ENCODE data around the gene UACA.

UACA gene

GRCh38 chr15:70703096-70703878 lies 60.1 kb downstream of the UACA start:
- Histone ChIP-seq H3K27me3 (ENCODE audit: insufficient read depth, low read length, poor library complexity, severe bottlenecking) (no peaks in the 10 kb centered on the region), H3F3A (ENCODE audit: low read depth) (no peaks in the 10 kb centered on the region), H3K79me2 (ENCODE audit: insufficient read depth, low read length) (no peaks in the 10 kb centered on the region), H3K9ac (ENCODE audit: low read depth, low read length, poor library complexity, severe bottlenecking) (no peak overlapping the region), H3K36me3 (ENCODE audit: insufficient read depth, low read length) (no peaks in the 10 kb centered on the region), H4K20me1 (ENCODE audit: insufficient read depth, low read length, poor library complexity, severe bottlenecking) (no peaks in the 10 kb centered on the region), H3K9me2 (replicated peaks; ENCODE audit: low read depth, low read length) (no peaks in the 10 kb centered on the region), H3K4me3 (ENCODE audit: low read length, poor library complexity, severe bottlenecking) (no peak overlapping the region), H2AFZ (ENCODE audit: low read length) (no peak overlapping the region), H3K4me2 (ENCODE audit: low read depth, low read length, poor library complexity, severe bottlenecking) (no peak overlapping the region), H3K9me3 (ENCODE audit: insufficient read depth, low read depth, low read length) (no peaks in the 10 kb centered on the region), H3K4me1 (ENCODE audit: insufficient read depth, low read length, poor library complexity, severe bottlenecking) (peaks cover 34% of the 10 kb centered on the region)
- TF ChIP-seq EZH2phosphoT487 (IDR thresholded peaks at IDR 0.05; ENCODE audit: borderline replicate concordance): no peak
- TF ChIP-seq, protein P1, sequence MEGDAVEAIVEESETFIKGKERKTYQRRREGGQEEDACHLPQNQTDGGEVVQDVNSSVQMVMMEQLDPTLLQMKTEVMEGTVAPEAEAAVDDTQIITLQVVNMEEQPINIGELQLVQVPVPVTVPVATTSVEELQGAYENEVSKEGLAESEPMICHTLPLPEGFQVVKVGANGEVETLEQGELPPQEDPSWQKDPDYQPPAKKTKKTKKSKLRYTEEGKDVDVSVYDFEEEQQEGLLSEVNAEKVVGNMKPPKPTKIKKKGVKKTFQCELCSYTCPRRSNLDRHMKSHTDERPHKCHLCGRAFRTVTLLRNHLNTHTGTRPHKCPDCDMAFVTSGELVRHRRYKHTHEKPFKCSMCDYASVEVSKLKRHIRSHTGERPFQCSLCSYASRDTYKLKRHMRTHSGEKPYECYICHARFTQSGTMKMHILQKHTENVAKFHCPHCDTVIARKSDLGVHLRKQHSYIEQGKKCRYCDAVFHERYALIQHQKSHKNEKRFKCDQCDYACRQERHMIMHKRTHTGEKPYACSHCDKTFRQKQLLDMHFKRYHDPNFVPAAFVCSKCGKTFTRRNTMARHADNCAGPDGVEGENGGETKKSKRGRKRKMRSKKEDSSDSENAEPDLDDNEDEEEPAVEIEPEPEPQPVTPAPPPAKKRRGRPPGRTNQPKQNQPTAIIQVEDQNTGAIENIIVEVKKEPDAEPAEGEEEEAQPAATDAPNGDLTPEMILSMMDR (conservative IDR thresholded peaks at IDR 0.05; ENCODE audit: low read length): no peak

DNA sequence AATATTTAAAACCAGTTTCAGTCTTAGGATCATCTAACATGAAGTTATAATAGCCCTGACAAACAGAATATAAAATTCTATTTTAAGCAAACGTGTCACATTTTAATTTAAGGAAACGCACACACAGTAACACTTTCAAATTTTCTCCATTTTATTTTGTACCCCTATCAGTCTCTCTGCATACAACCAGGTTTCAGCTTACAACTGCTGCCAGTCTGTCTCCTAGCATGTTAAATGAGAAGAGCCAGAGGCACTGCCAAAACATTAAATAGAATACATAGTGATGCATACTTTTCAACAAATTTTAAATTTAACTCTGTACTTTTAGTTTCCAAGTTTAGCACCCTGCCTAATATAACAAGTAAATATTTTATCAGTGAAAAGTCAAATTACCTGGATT lies 60.8 kb downstream of the UACA start:
- no peaks in the 10 kb centered on the region for H3K27me3 ChIP-seq (ENCODE audit: insufficient read depth, low read length, poor library complexity, severe bottlenecking)
- no peak overlapping the region for H2AFZ ChIP-seq (ENCODE audit: low read length)
- no peaks in the 10 kb centered on the region for H3F3A ChIP-seq (ENCODE audit: low read depth)
- no peaks in the 10 kb centered on the region for H4K20me1 ChIP-seq (ENCODE audit: insufficient read depth, low read length, poor library complexity, severe bottlenecking)
- TF ChIP-seq, protein P1 (conservative IDR thresholded peaks at IDR 0.05; ENCODE audit: low read length): no peak
- no peak for TF ChIP-seq EZH2phosphoT487 (IDR thresholded peaks at IDR 0.05; ENCODE audit: borderline replicate concordance)
- no peak overlapping the region for H3K4me2 ChIP-seq (ENCODE audit: low read depth, low read length, poor library complexity, severe bottlenecking)
- peaks cover 34% of the 10 kb centered on the region for H3K4me1 ChIP-seq (ENCODE audit: insufficient read depth, low read length, poor library complexity, severe bottlenecking)
- H3K9ac ChIP-seq (ENCODE audit: low read depth, low read length, poor library complexity, severe bottlenecking): no peak overlapping the region
- no peaks in the 10 kb centered on the region for H3K79me2 ChIP-seq (ENCODE audit: insufficient read depth, low read length)
- H3K4me3 ChIP-seq (ENCODE audit: low read length, poor library complexity, severe bottlenecking): no peak overlapping the region
- H3K36me3 ChIP-seq (ENCODE audit: insufficient read depth, low read length): no peaks in the 10 kb centered on the region
- no peaks in the 10 kb centered on the region for H3K9me2 ChIP-seq (replicated peaks; ENCODE audit: low read depth, low read length)
- H3K9me3 ChIP-seq (ENCODE audit: insufficient read depth, low read depth, low read length): no peaks in the 10 kb centered on the region

- H3K4me2 ChIP-seq (ENCODE audit: low read depth, low read length, poor library complexity, severe bottlenecking): no peak overlapping the region
- no peaks in the 10 kb centered on the region for H3K27me3 ChIP-seq (ENCODE audit: insufficient read depth, low read length, poor library complexity, severe bottlenecking)
- H3K79me2 ChIP-seq (ENCODE audit: insufficient read depth, low read length): no peaks in the 10 kb centered on the region
- H3K9me3 ChIP-seq (ENCODE audit: insufficient read depth, low read depth, low read length): no peaks in the 10 kb centered on the region
- H3F3A ChIP-seq (ENCODE audit: low read depth): no peaks in the 10 kb centered on the region
- H3K4me3 ChIP-seq (ENCODE audit: low read length, poor library complexity, severe bottlenecking): no peak overlapping the region
- no peaks in the 10 kb centered on the region for H3K9me2 ChIP-seq (replicated peaks; ENCODE audit: low read depth, low read length)
- TF ChIP-seq, protein P1 (conservative IDR thresholded peaks at IDR 0.05; ENCODE audit: low read length): no peak
- no peak for TF ChIP-seq EZH2phosphoT487 (IDR thresholded peaks at IDR 0.05; ENCODE audit: borderline replicate concordance)
- H2AFZ ChIP-seq (ENCODE audit: low read length): no peak overlapping the region
- H3K9ac ChIP-seq (ENCODE audit: low read depth, low read length, poor library complexity, severe bottlenecking): no peak overlapping the region
- H3K36me3 ChIP-seq (ENCODE audit: insufficient read depth, low read length): no peaks in the 10 kb centered on the region
- H3K4me1 ChIP-seq (ENCODE audit: insufficient read depth, low read length, poor library complexity, severe bottlenecking): peaks cover 34% of the 10 kb centered on the region
- no peaks in the 10 kb centered on the region for H4K20me1 ChIP-seq (ENCODE audit: insufficient read depth, low read length, poor library complexity, severe bottlenecking)
Measured at GRCh38 chr15:70701891-70702568, 61.3 kb downstream of the UACA start.
